Measurements from ENCODE around the gene XRN1.
A peak's percentile ranks its signal among the peaks of the same experiment; 100 is the strongest.
"Not testable (repeated sequence)": the region's sequence is repeated elsewhere in the genome, so short reads cannot be mapped to it uniquely, and the experiment has no call there.

XRN1 gene

DNA sequence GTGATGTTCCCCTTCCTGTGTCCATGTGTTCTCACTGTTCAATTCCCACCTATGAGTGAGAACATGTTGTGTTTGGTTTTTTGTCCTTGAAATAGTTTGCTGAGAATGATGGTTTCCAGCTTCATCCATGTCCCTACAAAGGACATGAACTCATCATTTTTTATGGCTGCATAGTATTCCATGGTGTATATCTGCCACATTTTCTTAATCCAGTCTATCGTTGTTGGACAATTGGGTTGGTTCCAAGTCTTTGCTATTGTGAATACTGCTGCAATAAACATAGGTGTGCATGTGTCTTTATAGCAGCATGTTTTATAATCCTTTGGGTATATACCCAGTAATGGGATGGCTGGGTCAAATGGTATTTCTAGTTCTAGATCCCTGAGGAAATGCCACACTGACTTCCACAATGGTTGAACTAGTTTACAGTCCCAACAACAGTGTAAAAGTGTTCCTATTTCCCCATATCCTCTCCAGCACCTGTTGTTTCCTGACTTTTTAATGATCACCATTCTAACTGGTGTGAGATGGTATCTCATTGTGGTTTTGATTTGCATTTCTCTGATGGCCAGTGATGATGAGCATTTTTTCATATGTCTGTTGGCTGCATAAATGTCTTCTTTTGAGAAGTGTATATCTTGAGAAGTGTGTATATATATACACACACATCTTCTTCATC lies 123.4 kb downstream of the XRN1 start:
- not testable (repeated sequence) for DNase-seq

DNA sequence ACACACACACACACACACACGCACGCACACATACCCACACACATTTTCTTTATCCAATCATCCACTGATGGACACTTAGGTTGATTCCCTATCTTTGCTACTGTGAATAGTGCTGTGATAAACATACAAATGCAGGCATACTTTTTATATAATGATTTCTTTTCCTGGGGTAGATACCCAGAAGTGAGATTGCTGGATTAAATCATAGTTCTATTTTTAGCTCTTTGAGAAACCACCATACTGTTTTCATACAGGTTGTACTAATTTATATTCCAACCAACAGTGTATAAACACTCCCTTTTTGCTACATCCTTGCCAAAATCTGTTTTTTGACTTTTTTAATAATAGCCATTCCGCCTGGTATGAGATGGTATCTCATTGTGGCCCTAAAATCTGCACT lies 127.9 kb downstream of the XRN1 start:
- no peak for DNase-seq

DNA sequence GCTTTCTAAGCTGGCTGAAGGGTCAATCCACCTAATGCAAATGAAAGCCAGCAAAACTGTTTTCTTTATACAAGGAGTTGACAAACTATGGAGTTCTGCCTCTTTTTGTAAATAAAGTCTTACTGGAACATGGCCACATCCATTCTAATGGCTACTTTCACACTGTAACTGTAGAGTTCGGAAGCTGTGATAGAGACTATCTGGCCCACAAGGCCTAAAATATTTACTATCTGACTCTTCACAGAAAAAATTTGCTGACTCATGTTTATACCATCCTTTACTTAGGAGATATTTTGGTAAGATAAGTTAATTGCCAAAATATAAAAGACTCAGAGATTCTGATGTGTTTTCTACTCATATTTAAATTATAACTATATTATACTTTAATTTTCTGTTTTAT lies 128.7 kb downstream of the XRN1 start:
- no peak for DNase-seq

DNA sequence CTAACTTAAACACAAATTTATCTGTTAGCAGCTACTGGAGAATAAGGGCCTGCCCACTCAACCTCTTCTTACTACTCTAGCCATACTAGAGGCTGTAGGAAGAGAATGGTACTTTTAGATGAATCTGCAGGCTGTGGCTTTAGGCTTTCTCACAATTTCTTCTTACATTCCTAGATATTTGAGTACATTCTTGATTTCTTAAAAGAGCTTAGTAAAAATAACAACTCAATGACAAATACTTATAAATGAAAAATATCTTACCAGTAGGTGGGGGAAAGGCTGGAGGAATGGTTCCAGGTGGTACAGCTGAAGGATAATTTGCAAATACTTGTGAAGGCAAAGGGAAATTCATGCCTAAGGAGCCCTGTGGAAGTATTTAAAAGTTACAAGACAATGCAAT lies 129.5 kb downstream of the XRN1 start:
- DNase-seq = no peak

DNA sequence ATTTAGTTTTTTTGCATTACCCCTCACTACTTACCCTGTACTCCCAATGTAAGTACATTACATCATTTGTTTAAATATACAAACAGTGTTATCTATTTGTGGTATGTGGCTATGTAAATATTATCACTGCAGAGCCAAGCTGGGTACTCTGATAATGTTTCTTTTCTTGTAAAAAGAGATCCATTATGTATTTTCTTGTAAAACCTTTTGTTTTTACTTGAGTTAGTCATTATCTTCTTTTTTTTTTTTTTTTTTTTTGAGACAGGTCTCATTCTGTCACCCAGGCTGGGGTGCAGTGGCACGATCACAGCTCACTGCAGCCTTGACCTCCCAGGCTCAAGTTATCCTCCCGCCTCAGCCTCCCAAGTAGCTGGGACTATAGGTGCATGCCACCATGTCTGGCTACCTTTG lies 131.9 kb downstream of the XRN1 start:
- DNase-seq = not testable (repeated sequence)

DNA sequence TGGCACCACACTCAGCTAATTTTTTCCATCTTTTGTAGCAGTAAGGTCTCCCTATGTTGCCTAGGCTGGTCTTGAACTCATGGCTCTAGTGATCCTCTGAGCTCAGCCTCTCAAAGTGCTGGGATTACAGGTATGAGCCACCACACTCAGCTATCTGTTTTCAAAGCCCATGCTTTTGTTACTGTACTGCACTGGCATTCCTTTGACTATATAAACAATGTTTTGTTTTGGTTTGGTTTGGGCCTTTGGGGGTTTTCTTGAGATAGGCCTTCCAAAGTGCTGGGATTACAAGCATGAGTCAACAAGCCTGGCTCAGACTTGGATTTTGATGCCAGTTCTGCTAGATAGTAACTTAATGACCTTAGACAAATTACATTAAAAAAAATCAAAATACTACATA lies 132.8 kb downstream of the XRN1 start:
- no peak for DNase-seq

DNA sequence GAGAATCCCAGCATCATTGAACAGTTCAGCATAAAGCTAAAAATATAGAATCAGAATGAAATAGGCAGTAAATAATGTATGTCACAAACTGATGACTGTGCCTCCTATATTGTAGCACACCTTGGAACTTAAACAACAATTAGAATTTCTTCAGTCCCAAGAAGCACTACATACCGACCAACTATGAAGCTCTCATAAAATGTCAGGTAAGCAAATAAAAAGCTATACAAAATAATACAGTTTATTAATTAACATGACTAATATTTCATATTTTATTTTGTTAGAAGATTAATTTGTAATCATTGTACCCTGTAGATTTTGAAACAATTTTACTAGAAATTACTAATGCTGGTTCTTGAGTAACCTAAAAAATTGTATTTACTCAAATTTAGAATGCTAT lies 137.4 kb downstream of the XRN1 start:
- no peak for DNase-seq

DNA sequence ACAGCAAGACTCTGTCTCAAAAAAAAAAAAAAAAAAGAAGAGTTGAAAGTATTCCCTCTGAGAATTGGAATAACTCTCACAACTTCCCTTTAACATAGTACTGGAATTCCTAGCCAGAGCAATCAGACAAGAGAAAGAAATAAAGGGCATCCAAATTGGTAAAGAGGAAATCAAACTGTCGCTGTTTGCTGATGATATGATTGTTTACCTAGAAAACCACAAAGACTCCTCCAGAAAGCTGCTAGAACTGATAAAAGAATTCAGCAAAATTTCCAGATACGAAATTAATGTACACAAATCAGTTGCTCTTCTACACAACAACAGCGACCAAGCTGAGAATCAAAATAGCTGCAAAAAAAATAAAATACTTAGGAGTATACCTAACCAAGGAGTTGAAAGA lies 145.0 kb downstream of the XRN1 start:
- not testable (repeated sequence) for DNase-seq

DNA sequence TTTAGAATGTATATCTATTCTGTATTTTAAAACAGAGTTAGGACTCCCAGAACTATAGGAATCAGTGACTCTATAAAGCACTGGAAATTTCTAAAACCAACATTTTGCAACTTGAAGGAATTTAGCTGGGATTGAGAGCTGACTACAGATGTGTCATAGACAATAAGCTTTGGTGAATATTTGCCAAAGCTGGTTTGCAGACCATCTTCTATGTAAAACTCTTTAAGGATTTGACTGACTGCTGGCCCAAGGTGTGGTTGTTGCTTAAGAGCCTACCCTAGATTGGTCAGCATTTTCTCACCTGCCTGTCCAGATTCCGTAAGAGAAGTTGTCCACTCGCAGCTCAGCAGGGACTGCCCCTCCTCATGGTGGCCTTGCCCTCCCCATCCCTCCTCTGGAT lies 149.2 kb downstream of the XRN1 start:
- DNase-seq = no peak

DNA sequence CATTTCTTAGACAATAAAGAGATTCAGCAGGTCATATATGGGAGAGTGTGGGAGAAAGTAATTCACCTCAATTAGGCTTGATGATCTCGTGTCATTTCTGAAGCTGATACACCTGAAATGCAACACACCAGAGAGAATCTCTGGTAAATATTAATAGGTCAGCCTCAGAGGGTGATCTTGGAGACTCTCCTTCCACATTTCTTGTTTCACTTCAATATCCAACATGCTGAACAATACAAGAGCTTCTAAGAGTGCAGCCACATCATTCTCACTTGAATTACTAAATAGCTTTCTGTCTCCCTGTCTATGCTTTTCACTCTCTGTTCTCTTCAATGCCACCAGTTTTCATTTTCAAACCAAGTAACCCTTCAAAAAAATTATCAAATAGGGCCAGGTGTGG lies 151.3 kb downstream of the XRN1 start:
- no peak for DNase-seq

DNA sequence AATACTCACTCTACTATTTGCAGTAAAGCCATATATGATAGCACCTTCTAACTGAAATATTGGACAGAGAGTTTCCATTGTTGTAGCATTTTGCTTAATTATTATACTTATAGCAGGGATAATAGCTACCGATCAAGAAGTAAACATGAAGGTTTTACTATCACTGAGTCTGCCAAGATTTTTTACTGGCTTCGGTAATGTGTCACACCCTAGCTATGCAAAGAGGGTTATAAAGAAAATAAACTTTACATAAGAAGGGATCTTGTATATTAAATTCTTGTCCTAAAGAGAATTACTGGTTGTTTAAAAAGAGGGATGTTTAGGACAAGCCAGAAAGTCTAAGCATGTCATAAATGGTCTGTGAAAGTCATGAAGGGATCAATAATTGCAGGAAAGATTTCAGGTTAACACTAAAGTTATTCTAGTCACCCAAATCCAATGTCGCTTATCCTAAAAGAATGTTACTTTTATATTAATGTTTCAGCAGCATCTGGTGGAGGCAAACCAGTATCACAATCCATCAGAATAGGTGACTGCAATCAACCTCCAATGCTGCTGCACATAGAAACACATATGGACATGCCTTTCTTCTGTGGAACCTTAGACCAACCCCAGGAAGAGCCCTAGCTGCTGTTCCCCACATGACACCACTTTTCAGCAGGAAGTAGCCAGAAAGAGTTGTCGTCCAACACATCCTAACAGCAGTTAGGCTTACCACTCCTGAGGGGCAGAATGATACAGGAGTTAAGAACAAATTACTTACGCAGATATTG lies 159.8 kb downstream of the XRN1 start:
- no peak for DNase-seq

DNA sequence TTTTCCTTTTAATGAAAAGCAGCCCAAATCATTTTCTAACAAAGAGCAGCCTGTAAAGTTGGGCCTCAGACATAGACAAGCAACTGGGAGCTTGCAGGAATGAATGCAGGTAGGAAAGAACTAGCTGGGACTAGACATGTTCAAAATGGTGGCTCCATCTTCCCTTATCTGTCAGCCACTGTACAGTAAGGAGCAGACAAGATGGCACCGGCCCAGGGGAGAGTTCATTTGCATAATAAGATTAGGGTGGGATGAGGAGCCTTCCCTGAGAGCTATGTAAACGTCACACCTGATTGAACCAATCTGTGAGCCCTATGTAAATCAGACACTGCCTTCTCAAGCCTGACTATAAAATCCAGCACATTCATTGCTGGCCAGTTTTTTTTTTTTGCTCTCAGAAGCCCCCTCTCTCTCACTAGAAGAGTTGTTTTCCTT lies 162.7 kb downstream of the XRN1 start:
- no peak for DNase-seq

DNA sequence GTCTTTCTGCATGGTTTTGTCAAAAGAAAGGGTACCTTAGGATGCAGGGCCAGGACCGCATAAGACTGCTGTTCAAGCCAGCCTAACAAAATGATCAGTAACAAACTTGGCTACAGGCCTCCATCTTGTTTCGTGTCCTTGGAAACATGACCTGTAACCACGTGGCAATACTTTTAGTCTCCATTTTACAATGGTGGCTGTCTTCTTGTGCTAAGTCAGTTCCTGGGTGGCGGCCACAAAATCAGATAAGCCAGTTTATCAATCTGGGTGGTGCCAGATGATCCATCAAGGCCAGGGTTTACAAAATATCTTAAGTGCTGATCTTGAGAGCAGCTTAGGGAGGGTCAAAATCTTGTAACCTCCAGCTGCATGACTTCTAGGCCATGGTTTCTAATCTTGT lies 165.3 kb downstream of the XRN1 start:
- DNase-seq = no peak

DNA sequence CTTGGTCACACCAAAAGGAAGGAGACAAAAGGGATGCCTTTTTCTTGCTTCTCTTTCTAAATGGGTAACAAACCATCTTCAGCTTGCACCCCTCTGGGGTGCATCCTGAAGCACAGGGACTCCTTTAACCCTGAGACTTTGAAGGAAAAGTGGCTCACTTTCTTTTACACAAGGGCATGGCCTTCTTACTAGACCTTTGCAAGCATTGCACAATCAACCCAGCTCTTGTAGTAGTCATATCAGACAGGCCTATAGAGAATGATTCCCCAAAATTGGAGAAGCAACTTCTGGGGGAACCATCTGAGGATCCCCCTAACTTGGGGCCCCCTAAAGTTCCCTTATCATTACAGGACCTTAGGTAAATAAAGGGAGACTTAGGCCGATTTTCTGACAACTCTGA lies 166.4 kb downstream of the XRN1 start:
- no peak for DNase-seq

DNA sequence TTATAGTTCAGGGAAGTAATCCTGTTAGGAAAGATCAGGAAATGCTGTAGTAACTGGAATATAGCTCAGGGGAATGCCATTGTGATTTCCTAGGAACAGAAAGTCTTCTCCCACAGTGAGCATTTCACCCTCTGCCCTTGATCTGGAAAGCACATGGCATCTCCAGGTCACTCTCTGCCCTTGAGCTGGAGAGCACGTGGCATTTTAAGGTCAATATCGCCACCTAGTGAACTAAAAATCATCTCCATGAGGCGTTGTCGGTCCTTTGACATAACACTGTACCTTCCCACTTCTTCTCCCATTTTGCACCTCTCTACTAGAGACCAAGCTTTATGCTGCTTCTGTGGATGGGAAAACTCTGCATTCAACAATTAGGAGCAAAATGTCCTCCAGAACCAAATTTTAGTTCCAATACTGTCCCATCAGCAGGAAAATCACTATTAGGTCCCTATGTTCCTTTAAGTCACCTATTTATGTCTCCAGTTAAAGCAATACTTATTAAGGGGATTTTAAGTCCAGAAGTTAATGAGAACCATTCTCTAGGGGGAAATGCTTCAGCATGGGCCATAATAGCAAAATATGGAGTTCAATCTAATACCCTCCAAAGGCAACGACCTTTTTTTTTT lies 167.8 kb downstream of the XRN1 start:
- peak in 4 of 6 experiments; percentile 4 to 55 (median 32) for DNase-seq

DNA sequence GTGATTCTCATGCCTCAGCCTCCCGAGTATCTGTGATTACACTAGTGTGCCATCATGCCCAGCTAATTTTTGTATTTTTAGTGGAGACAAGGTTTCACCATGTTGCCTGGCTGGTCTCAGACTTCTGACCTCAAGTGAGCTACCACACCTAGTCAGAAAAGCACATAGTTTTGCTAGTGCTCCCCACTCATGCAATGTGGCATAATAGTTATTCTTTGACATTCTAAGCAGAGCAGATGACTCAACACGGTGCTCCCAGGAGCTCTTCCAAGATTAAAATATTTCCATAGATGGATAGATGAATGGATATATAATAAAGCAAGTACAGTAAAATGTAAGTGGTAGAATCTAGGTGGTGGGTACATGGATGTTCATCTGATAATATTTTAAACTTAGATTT lies 169.4 kb downstream of the XRN1 start:
- no peak for DNase-seq

DNA sequence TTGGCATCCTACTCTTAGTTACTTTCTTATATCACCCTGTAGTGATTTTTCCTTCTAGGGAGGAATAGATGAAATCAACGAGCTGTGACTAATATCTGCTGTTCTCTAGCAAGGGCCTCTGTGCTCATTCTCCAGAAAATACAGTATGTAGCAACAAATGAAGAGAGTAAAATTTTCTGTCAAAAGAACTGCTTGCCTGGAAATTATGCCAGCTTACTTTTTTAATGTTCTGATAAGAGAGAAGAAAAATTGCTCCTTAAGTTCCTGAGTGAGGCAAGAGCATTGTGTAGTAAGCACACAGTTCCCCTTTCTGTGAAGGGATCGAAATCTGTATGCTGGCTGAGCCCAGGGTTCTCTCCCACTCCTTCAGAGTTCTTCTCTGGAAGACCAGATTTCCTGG lies 171.1 kb downstream of the XRN1 start:
- no peak for DNase-seq

DNA sequence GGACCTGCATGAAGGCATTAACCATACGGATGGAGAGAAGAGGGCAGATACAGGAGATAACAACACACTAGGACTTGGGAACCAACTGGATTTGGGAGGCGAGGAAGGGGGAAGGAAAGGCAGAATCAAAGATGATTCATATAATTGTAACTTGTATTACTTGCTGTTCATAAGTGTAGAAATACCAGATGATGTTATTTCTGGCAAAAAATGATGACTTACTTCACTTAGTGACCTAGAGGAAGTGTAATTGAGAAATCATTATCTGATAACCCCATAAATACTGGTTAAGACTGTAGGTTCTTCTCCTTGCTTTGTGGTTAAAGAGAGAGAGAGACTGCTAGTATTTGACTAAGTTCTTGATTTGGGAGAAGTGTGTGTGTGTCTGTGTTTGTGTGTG lies 172.0 kb downstream of the XRN1 start:
- no peak for DNase-seq

DNA sequence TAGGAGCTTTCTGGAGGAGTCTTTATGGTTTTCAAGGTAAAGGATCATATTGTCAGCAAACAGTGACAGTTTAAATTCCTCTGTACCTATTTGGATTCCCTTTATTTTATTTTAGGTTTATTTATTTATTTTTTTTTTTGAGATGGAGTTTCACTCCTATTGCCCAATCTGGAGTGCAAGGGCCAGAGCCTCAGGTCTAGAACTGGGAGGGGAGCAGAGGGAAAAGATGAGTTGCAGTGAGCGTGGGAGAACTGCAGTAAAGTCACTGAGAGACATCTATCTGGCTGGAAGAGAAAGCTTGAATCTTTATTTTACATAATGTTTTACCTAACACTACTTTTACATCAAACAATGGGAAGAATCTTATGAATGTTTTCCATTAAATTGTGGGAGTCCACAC lies 172.9 kb downstream of the XRN1 start:
- DNase-seq = no peak

DNA sequence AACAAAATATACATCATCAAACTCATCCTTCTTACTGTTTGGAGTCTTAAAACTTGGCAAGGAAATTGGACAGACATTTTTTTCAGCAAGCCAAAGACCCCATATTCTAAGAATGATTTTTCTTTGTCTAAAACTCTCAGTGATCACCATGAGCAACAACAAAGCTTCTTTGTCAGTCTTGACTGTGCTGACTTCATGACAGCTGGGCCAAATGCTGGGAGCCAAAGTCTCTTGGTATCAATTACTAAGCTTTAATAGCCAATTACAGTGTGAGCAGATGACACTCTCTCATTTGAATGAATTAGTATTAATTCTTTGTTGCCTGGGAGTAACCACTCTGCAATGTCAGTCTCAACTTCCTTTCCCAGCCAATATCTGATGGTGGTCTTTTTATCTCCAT lies 174.3 kb downstream of the XRN1 start:
- no peak for DNase-seq

DNA sequence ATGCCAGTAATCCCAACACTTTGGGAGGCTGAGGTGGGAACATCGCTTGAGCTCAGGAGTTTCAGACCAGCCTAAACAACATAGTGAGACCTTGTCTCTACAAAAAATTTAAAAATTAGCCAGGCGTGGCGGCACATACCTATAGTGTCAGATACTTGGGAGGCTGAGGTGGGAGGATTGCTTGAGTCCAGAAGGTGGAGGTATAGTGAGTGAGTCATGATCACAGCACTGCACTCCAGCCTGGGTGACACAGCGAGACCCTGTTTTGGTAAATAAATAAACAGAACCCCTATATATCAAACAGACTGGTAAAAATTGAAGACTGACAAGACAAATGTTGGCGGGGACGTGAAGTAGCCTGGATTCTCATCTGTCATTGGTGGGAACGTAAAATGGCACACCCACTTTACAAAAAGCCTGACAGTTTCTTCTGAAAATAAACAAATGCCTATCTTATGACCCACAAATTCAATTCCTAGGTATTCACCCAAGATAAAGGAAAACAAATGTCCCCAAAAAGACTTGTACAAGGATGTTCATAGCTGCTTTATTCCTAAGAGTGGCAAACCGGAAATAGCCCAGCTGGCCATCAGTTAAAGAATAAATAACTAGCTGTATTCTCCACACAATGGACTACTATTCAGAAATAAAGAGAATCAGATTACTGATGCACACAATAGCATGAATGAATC lies 175.5 kb downstream of the XRN1 start:
- no peak for DNase-seq

DNA sequence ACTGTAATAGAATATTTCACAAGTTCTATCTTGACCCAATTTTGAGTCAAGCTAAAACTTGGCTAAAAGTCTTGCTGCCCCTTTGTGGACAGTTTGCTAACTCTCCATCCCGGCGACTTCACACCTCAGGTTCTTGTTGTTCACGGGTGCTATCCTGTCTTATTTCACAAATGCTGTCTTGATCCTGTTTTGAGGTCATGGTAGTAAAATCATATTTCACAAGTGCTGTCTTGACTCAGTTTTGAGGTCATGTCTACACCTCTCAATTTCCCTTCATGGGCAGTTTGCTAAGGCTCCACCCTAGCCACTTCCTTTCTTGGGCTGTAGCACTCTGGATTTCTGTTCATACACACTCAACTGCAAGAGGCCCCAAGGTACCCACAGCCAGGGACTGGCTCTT lies 177.4 kb downstream of the XRN1 start:
- no peak for DNase-seq

DNA sequence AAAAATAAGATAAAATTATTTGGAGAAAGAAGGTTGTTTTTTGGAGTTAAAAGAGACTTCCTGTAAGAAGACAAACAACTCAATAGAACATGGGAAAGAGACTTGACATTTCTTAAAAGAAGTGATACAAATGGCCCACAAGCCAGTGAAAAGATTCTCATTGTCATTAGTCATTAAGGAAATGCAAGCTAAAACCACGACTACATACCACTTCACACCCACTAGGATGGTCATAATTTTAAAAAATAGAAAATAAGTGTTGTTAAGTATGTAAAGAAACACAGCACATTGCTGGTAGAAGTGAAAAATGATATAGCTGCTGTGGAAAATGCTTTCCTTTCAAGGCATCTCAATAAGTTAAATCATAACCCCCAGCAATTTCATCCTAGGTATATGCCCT lies 178.1 kb downstream of the XRN1 start:
- no peak for DNase-seq

DNA sequence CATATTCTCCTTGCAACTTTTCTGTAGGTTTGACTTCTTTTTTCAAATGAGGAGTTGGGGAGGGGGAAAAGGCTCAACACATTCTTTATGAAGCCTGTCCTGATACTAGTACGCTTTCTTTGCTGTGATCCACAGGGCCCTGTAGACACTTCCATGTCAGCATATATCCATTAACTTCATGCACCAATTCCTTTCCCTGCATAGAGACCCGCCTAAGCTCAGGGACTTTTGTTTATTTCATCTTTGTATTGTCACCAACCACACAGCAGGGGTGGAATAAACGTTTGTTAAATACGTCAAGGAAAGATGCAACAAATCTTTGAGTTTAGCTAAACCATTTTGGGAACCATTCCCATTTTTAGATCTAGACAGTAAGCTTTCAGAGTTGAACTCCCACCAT lies 179.4 kb downstream of the XRN1 start:
- DNase-seq = no peak

All from stimulated activated naive CD4-positive, alpha-beta T cell (primary cell).